Activated B cell treated with CpG ODN at 0.5 μM for 24 hours (primary cell): ENCODE results near the gene ELP2. TPM values are rescaled to one million over a fixed set of nuclear protein-coding genes. Genes with fewer than 3 reads are reported as not detected.

Source experiments
- ATAC-seq: fragments of 200-7000 bp; cut with Tn5 transposase; one replicate; pipeline ENCODE4 v1.10.0; 2021; ENCODE audit warnings: low read depth, mild to moderate bottlenecking, moderate library complexity
- CTCF ChIA-PET: fragments of 350-600 bp; sonication (Branson Sonifier 250); formaldehyde crosslinking; loops from one replicate; lab custom pipeline; 2021; ENCODE audit warnings: antibody characterized with exemption; lab: Charles Lee
- POLR2A ChIA-PET: fragments of 350-600 bp; sonication (Branson Sonifier 250); formaldehyde crosslinking; loops from one replicate; lab custom pipeline; 2021; ENCODE audit warnings: antibody characterized with exemption; lab: Charles Lee
- DNase-seq: peaks from one replicate; pipeline ENCODE4 v3.0.0; 2022
- H3K27ac Mint-ChIP-seq: one replicate; pipeline ENCODE4 v1.8.0; 2020; ENCODE audit warnings: mixed read lengths
- H3K27me3 Mint-ChIP-seq: one replicate; pipeline ENCODE4 v1.8.0; 2021; ENCODE audit warnings: mixed read lengths
- H3K36me3 Mint-ChIP-seq: one replicate; pipeline ENCODE4 v1.8.0; 2021; ENCODE audit warnings: low read depth, mixed read lengths
- H3K4me1 Mint-ChIP-seq: one replicate; pipeline ENCODE4 v1.8.0; 2021; ENCODE audit warnings: mixed read lengths
- H3K4me3 Mint-ChIP-seq: one replicate; pipeline ENCODE4 v1.8.0; 2020; ENCODE audit warnings: mild to moderate bottlenecking, mixed read lengths
- H3K9me3 Mint-ChIP-seq: one replicate; pipeline ENCODE4 v1.8.0; 2020; ENCODE audit warnings: mixed read lengths
- CTCF ChIP-seq: fragments of 200-600 bp; IDR thresholded peaks from one replicate; pipeline ENCODE4 v1.8.0; 2022; ENCODE audit warnings: antibody characterized with exemption, mild to moderate bottlenecking
- intact Hi-C: fragments of 100-400 bp; cut with micrococcal nuclease; formaldehyde crosslinking; loops from one replicate; pipeline ENCODE4 v1.15.1; 2024
- total RNA-seq: library from RNA; stranded (reverse); gene quantifications from 2 replicates; pipeline ENCODE4 v1.2.3, GENCODE V29; 2022

ELP2 gene
- total RNA-seq, 1 donor from 2014 or later, result 124 TPM

DNA sequence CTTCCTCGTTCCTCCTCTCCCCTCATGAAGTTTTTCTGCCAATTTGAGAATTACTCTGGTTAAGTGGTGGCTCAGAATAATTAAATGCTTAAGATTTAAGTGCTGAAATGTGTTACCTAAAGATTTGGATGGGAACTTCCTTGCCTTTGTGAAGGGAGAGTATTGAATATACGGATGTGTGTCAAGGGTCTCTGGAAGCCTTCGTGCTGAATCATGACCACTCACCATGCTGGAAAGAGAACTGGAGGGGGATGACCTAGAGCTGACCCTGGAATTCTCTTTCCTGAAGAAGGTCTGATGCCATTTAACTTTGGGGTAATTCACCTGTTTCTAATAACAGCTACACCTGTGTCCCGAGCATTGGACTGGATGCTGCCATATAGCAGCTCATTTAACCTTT lies 59.8 kb downstream of the ELP2 start:
- H3K4me3 Mint-ChIP-seq, result no peak overlapping the region
- intact Hi-C loops, result loop anchor here (5.0 to 10.0 kb wide), 2 partner anchors 37 to 645 kb away; no protein-coding TSS in a partner anchor
- H3K4me1 Mint-ChIP-seq, result peaks cover 29% of the 10 kb centered on the region
- H3K27me3 Mint-ChIP-seq, result peaks cover 34% of the 10 kb centered on the region
- POLR2A ChIA-PET, result no interaction called here
- DNase-seq, result no peak
- TF ChIP-seq CTCF, result no peak
- no peak overlapping the region for H3K27ac Mint-ChIP-seq
- CTCF ChIA-PET, result no interaction called here
- no peak for ATAC-seq
- H3K9me3 Mint-ChIP-seq, result no peaks in the 10 kb centered on the region
- no peaks in the 10 kb centered on the region for H3K36me3 Mint-ChIP-seq

DNA sequence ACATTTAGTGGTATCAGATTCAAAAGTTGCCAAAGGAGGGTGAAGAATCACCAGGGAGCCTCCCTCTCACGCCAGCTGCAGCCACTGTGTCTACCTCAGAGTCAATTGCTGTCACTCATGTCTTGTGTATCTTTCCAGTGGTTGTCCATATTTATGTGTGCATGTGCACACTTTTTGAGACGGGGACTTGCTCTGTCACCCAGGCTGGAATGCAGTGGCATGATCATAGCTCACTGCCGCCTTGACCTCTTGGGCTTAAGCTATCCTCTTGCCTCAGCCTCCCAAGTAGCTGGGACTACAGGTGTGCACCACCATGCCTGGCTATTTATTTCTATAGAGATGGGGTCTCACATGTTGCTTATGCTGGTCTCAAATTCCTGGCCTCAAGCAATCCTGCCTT lies 61.6 kb downstream of the ELP2 start:
- intact Hi-C loops, result no loop called here
- H3K4me3 Mint-ChIP-seq, result no peak overlapping the region
- TF ChIP-seq CTCF, result no peak
- ATAC-seq (no peak), DNase-seq (no peak)
- H3K36me3 Mint-ChIP-seq, result no peaks in the 10 kb centered on the region
- no peaks in the 10 kb centered on the region for H3K9me3 Mint-ChIP-seq
- ChIA-PET POLR2A (no interaction called here), CTCF (no interaction called here)
- peaks cover 14% of the 10 kb centered on the region for H3K4me1 Mint-ChIP-seq
- H3K27me3 Mint-ChIP-seq, result peaks cover 33% of the 10 kb centered on the region
- H3K27ac Mint-ChIP-seq, result no peak overlapping the region

- ATAC-seq (no peak), DNase-seq (no peak)
- POLR2A ChIA-PET, result no interaction called here
- peaks cover 30% of the 10 kb centered on the region for H3K27me3 Mint-ChIP-seq
- no peak overlapping the region for H3K27ac Mint-ChIP-seq
- no peaks in the 10 kb centered on the region for H3K36me3 Mint-ChIP-seq
- peaks cover 11% of the 10 kb centered on the region for H3K4me1 Mint-ChIP-seq
- H3K4me3 Mint-ChIP-seq, result no peak overlapping the region
- CTCF ChIA-PET, result no interaction called here
- intact Hi-C loops, result no loop called here
- H3K9me3 Mint-ChIP-seq, result no peaks in the 10 kb centered on the region
- no peak for TF ChIP-seq CTCF
Observed at GRCh38 chr18:36191711-36192110, 62.0 kb downstream of the ELP2 start.

DNA sequence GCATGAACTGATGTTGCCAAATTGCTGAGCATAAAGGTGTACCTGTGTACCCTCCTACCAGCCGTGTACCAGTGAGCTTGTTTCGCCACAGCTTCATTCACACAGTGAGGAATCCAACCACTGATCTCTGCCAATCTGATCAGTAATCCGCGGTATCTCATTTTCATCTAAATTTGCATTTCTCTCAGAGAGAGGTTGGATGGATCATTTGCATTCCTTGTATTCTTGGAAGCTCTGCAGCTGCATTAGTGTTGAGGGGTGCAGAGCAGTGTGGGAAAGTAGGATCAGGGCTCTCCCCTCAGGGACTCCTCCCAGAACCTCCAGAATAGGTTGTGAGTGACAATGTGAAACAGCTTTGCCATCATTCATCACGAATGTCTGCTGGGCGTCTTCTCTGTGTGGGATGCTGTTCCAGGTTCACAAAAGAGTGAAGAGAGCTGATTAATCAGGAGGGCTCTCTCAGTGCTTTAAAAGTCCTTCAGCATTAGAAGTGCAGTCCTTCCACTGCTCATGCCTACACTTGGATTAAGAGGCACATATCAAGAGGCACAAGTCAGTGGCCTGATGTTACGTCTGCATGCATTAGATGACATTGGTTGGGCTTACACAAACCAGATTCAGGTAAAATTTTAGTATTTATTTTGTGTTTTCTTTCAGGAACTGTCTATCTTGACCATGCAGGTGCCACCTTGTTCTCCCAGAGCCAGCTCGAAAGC lies 65.1 kb downstream of the ELP2 start:
- H3K27ac Mint-ChIP-seq, result no peak overlapping the region
- no peaks in the 10 kb centered on the region for H3K36me3 Mint-ChIP-seq
- no peak overlapping the region for H3K4me3 Mint-ChIP-seq
- TF ChIP-seq CTCF, result no peak
- peaks cover 14% of the 10 kb centered on the region for H3K27me3 Mint-ChIP-seq
- no peak for DNase-seq
- H3K4me1 Mint-ChIP-seq, result no peaks in the 10 kb centered on the region
- POLR2A ChIA-PET, result interaction anchor here (0.6 kb wide), 1 partner anchor 26 kb away, joined by 3 read pairs; no protein-coding TSS in a partner anchor
- intact Hi-C loops, result no loop called here
- no peak for ATAC-seq
- CTCF ChIA-PET, result no interaction called here
- no peaks in the 10 kb centered on the region for H3K9me3 Mint-ChIP-seq

GRCh38 chr18:36195427-36196122 lies 65.9 kb downstream of the ELP2 start:
- Mint-ChIP-seq H3K36me3 (no peaks in the 10 kb centered on the region), H3K9me3 (no peaks in the 10 kb centered on the region), H3K4me3 (no peak overlapping the region), H3K27me3 (peaks cover 8% of the 10 kb centered on the region), H3K27ac (no peak overlapping the region), H3K4me1 (no peaks in the 10 kb centered on the region)
- intact Hi-C loops, result no loop called here
- ChIA-PET CTCF (no interaction called here), POLR2A (no interaction called here)
- no peak for TF ChIP-seq CTCF
- DNase-seq (no peak), ATAC-seq (no peak)
